ENCODE data around the gene RNF150. TPM values are rescaled to one million over a fixed set of nuclear protein-coding genes. Genes with fewer than 3 reads are reported as not detected.

The RNF150 gene
- total RNA-seq, 1 experiment from 2014 or later: 4.4 TPM

DNA sequence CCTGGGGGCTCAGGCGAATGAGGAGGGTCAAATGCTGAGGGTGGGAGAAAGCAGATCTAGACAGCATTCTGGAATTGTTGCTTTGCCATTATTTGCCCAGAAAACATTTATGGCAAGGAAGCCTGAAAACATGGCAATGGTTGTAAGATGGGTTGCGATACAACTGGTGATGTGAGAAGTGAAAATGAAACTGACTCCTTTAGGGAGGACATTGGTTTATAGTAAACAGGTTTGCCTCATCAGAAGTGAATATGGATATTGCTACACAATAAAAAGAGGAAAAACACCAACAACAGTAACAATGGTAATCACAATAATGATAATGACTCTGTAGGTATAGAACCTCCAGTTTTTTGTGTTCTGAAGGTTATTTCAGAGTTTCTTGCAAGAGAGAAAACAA lies 270.1 kb downstream of the RNF150 start:
- Histone ChIP-seq H2BK20ac (ENCODE audit: low read depth, low read length, poor library complexity, severe bottlenecking) (no peak overlapping the region), H3K9ac (ENCODE audit: extremely low read depth, insufficient read length, low read length) (no peak overlapping the region), H3K4me1 (ENCODE audit: insufficient read depth, low read length) (no peaks in the 10 kb centered on the region), H3K4me2 (ENCODE audit: insufficient read depth, insufficient read length, low read length) (no peak overlapping the region), H3K56ac (ENCODE audit: insufficient read length, low read depth, low read length) (no peak overlapping the region), H4K5ac (ENCODE audit: insufficient read length, low read depth, low read length) (no peak overlapping the region), H3K79me1 (ENCODE audit: insufficient read depth, low read depth, low read length, poor library complexity, severe bottlenecking) (no peaks in the 10 kb centered on the region), H3K23ac (ENCODE audit: insufficient read length, low read depth, low read length) (no peak overlapping the region), H2BK120ac (ENCODE audit: low read depth, low read length, poor library complexity, severe bottlenecking) (no peak overlapping the region), H4K91ac (ENCODE audit: insufficient read length, low read depth, low read length) (no peak overlapping the region), H3K27me3 (ENCODE audit: insufficient read depth, low read length) (no peaks in the 10 kb centered on the region), H2AFZ (ENCODE audit: low read length) (no peak overlapping the region), H3T11ph (ENCODE audit: low read length) (no peak overlapping the region), H4K8ac (replicated peaks; ENCODE audit: insufficient read length, low read depth, low read length) (no peak overlapping the region), H3K23me2 (ENCODE audit: insufficient read length, low read depth, low read length, poor library complexity, severe bottlenecking) (no peaks in the 10 kb centered on the region), H3K18ac (ENCODE audit: insufficient read length, low read depth, low read length) (no peak overlapping the region), H3K14ac (ENCODE audit: insufficient read depth, low read length) (no peak overlapping the region), H3K4ac (ENCODE audit: low read depth, low read length) (no peak overlapping the region), H2AK5ac (ENCODE audit: insufficient read length, low read length) (no peak overlapping the region), H3K27ac (ENCODE audit: insufficient read length, low read depth, low read length) (no peak overlapping the region), H2BK5ac (ENCODE audit: insufficient read length, low read length) (no peak overlapping the region), H3K79me2 (ENCODE audit: insufficient read depth, low read length) (no peaks in the 10 kb centered on the region), H4K20me1 (ENCODE audit: control insufficient read depth, insufficient read depth, insufficient read length) (no peaks in the 10 kb centered on the region), H2BK15ac (ENCODE audit: low read depth, low read length) (no peak overlapping the region), H3K9me3 (ENCODE audit: control insufficient read depth, low read depth, low read length) (no peaks in the 10 kb centered on the region), H2BK12ac (ENCODE audit: insufficient read length, low read depth, low read length) (no peak overlapping the region)
- Mint-ChIP-seq H3K4me1 (no peaks in the 10 kb centered on the region), H3K27ac (no peak overlapping the region), H3K9me3 (no peaks in the 10 kb centered on the region), H3K27me3 (ENCODE audit: low read depth) (no peaks in the 10 kb centered on the region; the same call in 1 of the 2 replicates), H3K36me3 (ENCODE audit: insufficient read depth in 1 of 3, low read depth in 3 of 3) (no peaks in the 10 kb centered on the region), H3K4me3 (no peak overlapping the region)
- no peak for TF ChIP-seq CTCF (conservative IDR thresholded peaks at IDR 0.05)
- no CpG with 5 or more reads among the region's 2 CpGs for WGBS (ENCODE audit: extremely low coverage, insufficient read length, low lambda C conversion rate)
- DNase-seq: no peak
